Epithelial cell of esophagus (primary cell): Measurements from ENCODE around the gene SMIM22.
A peak's percentile ranks its signal among the peaks of the same experiment; 100 is the strongest.

Source experiments
- DNase-seq: peaks from one replicate; pipeline ENCODE4 v3.0.0; 2010; ENCODE audit warnings: low read depth
- H3K4me3 ChIP-seq: 2 replicates; pipeline ENCODE4 v1.5.1; 2011; ENCODE audit warnings: mild to moderate bottlenecking, low read length, control low read depth
- TF ChIP-seq, protein P1 (sequence below): IDR thresholded peaks from 2 replicates; pipeline ENCODE4 v1.5.1; 2011; ENCODE audit warnings: low read depth, mild to moderate bottlenecking, low read length, control low read depth, inconsistent platforms; ENCODE audit not compliant: insufficient read depth; ENCODE audit errors: missing control alignments

Gene SMIM22, protein sequence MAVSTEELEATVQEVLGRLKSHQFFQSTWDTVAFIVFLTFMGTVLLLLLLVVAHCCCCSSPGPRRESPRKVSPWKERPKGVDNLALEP

DNA sequence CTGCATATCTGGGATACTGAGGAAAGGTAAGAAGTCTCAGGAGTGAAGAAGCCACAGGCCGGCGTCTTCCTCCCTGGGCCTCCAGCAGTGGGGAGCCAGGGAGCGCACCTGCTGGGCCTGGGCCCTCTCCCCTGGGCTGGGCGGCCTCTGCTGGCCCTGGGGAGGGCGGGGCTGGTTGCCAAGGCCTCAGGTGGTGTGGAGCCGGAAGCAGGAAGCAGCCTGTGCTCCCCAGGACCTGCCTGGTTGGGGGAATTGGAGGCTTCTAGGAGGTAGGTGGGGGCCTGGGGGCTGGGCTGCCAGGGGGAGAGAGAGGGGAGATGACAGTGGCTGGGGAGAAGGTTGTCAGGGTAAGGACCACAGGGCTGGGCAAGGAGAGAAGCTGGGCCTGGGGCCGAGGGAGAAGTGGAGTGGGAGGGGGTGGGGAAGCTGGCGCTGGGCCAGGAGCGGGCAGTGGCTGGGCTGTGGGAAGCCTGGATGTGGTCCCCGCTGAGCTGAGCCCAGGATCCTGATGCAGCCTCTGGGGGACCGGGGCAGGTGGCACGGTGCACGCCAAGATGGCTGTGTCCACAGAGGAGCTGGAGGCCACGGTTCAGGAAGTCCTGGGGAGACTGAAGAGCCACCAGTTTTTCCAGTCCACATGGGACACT, at the start of gene SMIM22:
Gene SMIM22, plus strand, starts transcription at position 189 of the 647 bp plus-strand sequence. Its CDS starts 366 bp downstream, at position 555.
- TF ChIP-seq, protein P1, sequence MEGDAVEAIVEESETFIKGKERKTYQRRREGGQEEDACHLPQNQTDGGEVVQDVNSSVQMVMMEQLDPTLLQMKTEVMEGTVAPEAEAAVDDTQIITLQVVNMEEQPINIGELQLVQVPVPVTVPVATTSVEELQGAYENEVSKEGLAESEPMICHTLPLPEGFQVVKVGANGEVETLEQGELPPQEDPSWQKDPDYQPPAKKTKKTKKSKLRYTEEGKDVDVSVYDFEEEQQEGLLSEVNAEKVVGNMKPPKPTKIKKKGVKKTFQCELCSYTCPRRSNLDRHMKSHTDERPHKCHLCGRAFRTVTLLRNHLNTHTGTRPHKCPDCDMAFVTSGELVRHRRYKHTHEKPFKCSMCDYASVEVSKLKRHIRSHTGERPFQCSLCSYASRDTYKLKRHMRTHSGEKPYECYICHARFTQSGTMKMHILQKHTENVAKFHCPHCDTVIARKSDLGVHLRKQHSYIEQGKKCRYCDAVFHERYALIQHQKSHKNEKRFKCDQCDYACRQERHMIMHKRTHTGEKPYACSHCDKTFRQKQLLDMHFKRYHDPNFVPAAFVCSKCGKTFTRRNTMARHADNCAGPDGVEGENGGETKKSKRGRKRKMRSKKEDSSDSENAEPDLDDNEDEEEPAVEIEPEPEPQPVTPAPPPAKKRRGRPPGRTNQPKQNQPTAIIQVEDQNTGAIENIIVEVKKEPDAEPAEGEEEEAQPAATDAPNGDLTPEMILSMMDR = no peak
- no peak for DNase-seq
- peak within 1 kb of the TSS; percentile 11 for H3K4me3 ChIP-seq

DNA sequence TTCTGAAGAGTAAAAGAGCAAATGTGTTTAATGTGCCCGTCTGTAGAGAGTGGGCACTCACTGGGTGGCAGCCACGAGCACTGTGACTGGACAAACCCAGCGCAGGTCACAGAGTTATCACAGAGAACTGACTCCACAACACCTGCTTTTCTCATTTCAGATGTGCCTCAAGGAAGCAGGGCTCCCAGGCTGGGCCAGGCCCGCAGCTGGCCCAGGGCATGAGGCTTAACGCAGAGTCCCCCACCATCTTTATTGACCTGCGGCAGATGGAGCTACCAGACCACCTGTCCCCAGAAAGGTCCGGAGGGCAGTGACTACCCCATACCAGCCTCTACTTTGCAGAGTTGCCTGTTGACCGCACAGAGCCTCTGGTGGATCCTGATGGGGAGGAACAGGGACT, 49.0 kb upstream of the SMIM22 start:
- H3K4me3 ChIP-seq = no peak overlapping the region
- DNase-seq = no peak
- TF ChIP-seq, protein P1 = no peak

DNA sequence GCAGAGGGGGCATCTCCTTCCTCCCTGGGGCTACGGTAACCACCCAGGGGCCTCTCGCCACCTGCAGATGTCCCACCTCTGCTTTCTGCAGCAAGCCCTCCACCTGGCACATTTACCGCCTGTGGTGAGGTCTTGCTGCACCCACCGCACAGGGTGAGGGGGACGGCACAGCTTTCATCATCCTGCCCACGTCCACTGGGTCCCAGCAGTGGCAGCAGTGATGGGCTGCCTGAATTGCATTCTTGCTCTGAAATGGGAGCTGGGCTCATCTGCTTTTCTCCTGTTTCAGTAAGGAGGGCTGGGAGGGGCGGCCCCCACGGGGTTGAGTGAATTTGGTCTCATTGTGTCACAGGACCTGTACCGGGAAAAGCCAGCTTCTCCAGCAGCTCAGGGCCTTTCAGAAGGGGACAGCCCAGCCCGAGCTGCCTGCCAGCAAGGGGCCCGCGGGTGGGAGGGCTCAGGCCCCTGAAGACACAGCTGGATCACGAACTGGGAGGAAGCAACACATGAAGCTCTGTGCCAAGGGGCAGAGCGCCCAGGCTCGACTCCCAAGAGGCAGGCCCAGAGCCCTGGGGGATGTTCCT, 48.1 kb upstream of the SMIM22 start:
- H3K4me3 ChIP-seq = no peak overlapping the region
- TF ChIP-seq, protein P1 = no peak
- DNase-seq = no peak

DNA sequence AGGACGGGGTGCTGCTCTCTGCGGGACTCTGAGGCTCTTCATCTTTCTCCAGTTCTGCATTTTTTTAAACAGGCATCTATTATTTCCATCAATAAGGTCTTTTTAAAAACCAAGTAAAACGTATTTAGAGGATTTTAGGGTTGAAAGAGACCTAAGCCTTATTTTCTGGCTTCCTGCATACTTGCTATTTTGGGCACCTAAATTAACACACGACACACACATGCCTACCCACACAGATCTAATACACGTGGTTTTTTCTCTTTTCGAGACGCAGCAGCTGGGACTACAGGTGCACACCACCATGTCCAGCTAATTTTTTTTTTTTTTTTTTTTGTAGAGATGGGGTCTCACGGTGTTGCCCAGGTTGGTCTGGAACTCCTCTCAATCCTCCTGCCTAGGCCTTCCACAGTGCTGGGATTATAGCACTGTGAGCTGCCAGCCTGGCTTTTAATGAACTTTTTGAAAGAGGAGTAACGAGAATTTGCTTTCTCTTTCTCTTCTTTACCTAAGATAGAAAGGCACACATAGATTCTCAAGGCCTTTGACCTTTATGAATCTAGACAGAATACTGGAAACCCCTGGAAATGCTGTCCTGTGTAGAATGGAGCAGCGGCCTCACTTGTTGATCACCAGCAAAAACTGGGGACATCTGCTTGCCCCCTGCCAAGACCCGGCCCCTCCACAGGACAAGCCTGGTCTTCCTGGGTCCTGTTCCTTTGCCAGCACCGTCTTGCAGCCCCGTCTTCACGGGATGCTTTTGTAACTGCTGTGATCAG, 47.1 kb upstream of the SMIM22 start:
- H3K4me3 ChIP-seq = no peak overlapping the region
- TF ChIP-seq, protein P1 = no peak
- DNase-seq = no peak

DNA sequence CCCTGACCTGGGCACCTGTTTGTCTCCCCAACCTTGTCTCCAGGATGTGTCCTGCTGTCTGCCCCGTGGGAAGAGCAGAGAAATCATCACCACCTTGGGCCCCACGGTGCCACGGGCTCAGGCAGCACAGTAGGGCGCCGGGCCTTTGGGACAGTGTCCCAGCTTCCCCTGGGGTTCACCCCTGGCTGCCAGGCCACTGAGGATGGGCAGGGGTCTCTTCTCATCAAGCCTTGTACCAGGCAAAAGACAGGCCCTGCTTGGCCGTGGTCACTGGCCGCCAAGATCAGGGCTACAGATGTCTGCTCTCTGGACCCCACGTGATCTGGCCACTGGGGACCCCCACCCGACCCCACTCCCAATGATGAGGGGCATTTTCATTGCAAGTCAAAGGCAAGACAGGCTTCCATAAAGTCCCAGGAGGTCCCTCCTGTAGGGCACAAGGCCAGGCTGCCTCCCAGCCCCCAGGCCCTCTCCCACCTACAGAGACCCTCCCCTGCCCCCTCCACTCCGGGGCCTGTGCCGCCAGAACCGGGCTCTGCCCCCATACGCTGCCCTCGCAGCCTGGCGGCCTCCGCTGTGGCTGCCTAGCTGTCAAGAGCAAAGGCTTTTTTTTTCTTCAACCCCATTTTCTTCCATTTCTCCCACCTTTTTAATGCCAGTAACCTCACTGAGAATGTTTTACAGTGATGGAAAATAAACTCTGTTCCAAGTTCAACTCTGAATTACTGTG, 46.3 kb upstream of the SMIM22 start:
- no peak for DNase-seq
- TF ChIP-seq, protein P1 = no peak
- H3K4me3 ChIP-seq = no peak overlapping the region

DNA sequence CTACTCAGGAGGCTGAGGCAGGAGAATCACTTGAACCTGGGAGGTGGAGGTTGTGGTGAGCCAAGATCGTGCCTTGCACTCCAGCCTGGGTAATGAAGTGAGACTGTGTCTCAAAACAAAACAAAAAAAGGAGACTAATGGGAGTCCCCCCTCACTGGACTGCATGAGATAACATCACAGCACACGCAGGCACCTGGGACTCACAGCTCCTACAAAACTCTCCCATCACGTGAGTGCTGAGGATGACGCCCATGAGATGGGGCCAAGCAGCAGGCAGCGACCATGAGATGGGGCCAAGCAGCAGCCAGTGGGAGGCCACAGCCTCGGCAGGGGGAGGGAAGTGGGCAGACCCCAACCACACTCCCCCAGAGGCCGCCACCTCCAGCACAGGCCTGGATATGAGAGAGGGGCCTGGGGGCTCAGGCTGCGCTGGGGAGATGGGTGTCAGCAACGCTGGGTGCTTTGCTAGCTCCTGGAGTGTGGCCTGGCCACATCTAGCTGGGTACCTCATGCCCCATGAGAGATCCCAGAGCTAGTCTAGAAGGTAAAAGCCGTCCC, 45.4 kb upstream of the SMIM22 start:
- no peak overlapping the region for H3K4me3 ChIP-seq
- TF ChIP-seq, protein P1 = no peak
- DNase-seq = no peak
